LNCAP (cell line): ENCODE data around the gene SEC61G.

ENCODE experiments used
- TF ChIP-seq, protein P1 (sequence below): fragments of 450-650 bp; IDR thresholded peaks from 2 replicates; pipeline ENCODE4 v1.5.1; 2017; ENCODE audit warnings: mild to moderate bottlenecking

The SEC61G gene

DNA sequence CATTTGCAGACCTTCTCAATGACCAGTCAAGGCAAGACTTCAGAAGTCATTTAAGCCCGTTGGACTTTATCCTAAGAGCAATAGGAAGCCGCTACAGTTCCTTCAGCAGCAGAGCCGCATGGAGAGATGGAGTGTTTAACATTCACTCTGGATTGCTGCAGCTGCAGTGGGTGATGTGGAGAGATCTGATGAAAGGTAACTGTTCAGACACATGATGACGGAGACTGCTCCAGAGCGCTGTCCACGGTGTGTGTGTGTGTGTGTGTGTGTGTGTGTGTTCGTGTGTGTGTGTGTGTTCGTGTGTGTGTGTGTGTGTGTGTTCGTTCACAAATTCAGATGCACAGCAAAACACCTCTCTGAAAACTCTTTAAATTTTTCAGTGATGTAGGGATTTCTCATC is 37.0 kb downstream of the SEC61G start:
- TF ChIP-seq, protein P1, sequence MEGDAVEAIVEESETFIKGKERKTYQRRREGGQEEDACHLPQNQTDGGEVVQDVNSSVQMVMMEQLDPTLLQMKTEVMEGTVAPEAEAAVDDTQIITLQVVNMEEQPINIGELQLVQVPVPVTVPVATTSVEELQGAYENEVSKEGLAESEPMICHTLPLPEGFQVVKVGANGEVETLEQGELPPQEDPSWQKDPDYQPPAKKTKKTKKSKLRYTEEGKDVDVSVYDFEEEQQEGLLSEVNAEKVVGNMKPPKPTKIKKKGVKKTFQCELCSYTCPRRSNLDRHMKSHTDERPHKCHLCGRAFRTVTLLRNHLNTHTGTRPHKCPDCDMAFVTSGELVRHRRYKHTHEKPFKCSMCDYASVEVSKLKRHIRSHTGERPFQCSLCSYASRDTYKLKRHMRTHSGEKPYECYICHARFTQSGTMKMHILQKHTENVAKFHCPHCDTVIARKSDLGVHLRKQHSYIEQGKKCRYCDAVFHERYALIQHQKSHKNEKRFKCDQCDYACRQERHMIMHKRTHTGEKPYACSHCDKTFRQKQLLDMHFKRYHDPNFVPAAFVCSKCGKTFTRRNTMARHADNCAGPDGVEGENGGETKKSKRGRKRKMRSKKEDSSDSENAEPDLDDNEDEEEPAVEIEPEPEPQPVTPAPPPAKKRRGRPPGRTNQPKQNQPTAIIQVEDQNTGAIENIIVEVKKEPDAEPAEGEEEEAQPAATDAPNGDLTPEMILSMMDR, result no peak

DNA sequence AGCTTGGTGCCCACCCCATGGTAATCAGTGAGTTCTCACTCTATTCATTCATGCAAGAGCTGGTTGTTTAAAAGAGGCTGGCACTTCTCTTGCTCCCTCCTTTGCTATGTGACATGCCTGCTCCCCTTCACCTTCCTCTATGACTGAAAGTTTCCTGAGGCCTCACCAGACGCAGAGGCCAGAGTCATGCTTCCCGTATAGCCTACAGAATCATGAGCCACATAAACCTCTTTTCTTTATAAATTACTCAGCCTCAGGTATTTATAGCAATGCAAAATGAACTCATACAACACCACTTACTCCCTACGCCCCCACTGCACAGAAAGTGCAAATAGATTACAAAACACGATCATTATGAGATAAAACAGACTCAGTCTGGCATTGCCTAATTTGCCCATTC is 39.0 kb downstream of the SEC61G start:
- TF ChIP-seq, protein P1, result no peak

GRCh38 chr7:54719425-54719824 is 39.6 kb downstream of the SEC61G start:
- TF ChIP-seq, protein P1, result no peak

- TF ChIP-seq, protein P1, result no peak
Observed at GRCh38 chr7:54712820-54713219, 46.2 kb downstream of the SEC61G start.

GRCh38 chr7:54711900-54712595 is 47.0 kb downstream of the SEC61G start:
- TF ChIP-seq, protein P1, result no peak

- TF ChIP-seq, protein P1, result no peak
Observed at GRCh38 chr7:54709283-54709682, 49.7 kb downstream of the SEC61G start.

DNA sequence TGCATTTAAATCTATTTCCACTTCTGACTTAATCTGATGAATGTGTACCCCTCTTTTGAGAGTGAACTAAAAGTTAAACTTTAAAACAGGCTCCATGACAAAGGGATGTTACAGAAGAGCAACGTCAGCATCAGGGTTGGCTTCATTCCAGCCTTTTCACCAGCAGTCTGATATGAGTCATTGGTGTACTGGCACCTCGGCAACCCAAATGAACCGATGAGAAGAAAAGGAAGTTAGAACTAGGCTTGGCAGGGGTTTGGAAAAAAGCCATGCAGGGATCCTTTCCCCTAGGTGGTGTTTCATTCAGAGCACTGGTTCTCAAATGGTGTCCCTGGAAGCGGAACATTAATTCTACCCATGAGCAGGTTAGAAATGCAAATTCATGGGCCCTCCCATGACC is 53.6 kb downstream of the SEC61G start:
- TF ChIP-seq, protein P1, result no peak

DNA sequence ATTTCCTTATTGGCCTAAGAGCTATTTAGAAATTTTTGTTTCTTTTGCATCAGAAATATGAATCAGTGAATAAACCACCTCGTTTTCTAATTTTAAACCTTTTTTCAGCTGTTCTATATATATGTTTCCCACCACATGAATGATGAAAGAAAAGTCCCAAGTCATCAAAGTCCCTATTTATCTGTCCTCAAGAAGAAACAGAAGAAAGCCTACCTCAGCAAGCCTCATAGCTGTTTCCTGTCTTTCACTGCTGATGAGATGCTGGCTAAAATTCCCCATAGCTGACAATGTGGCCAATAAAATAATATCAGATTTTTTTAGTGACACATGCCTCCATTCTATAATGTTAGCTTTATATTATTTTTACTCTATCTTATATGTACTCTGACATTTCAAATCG is 54.2 kb downstream of the SEC61G start:
- TF ChIP-seq, protein P1, result no peak
